IMR-90 (cell line): ENCODE data around the gene NHLRC2.

Experiments
- CTCF ChIP-seq: conservative IDR thresholded peaks from 2 replicates; pipeline ENCODE4 v1.5.1; 2012; ENCODE audit warnings: mild to moderate bottlenecking, low read depth, low read length, improper control_type of control experiment
- ELK1 ChIP-seq: fragments of 150-350 bp; IDR thresholded peaks from 2 replicates; pipeline ENCODE4 v1.6.1; 2016; ENCODE audit warnings: low read depth, mild to moderate bottlenecking, low read length, moderate library complexity, borderline replicate concordance
- FOS ChIP-seq: fragments of 150-350 bp; IDR thresholded peaks from 2 replicates; pipeline ENCODE4 v1.6.1; 2016; ENCODE audit warnings: low read depth, low read length
- MXI1 ChIP-seq: IDR thresholded peaks from 2 replicates; pipeline ENCODE4 v1.6.1; 2012; ENCODE audit warnings: low read depth, mild to moderate bottlenecking, low read length, moderate library complexity, borderline replicate concordance
- POLR2A ChIP-seq: IDR thresholded peaks from 2 replicates; pipeline ENCODE4 v1.6.1; 2012; ENCODE audit warnings: mild to moderate bottlenecking, low read depth, low read length
- SMC3 ChIP-seq: fragments of 150-350 bp; IDR thresholded peaks from 2 replicates; pipeline ENCODE4 v1.6.1; 2016; ENCODE audit warnings: low read depth, mild to moderate bottlenecking, antibody characterized with exemption, low read length, moderate library complexity

GRCh38 chr10:113876461-113876860, 22.0 kb downstream of the NHLRC2 start:
- TF ChIP-seq POLR2A = no peak
- TF ChIP-seq SMC3 = no peak
- no peak for TF ChIP-seq CTCF
- TF ChIP-seq FOS = no peak
- TF ChIP-seq MXI1 = no peak
- TF ChIP-seq ELK1 = no peak
